Fibroblast of lung (primary cell): Measurements from ENCODE around the gene GRHPR.

Experiments used
- CTCF ChIP-seq, 2 donors: IDR thresholded peaks in 1 of 2; conservative IDR thresholded peaks in 1 of 2; 1 replicate in 1 of 2; 2 replicates in 1 of 2; pipeline ENCODE4 v1.5.1; 2011 to 2012; ENCODE audit warnings: low read length in 2 of 2, control low read depth in 1 of 2, inconsistent platforms in 1 of 2, low read depth in 1 of 2, mild to moderate bottlenecking in 1 of 2
- EZH2 ChIP-seq: IDR thresholded peaks from 2 replicates; pipeline ENCODE4 v1.5.1; 2012; ENCODE audit warnings: low read length, control low read depth, mild to moderate bottlenecking; ENCODE audit errors: missing control alignments

GRCh38 chr9:37382161-37382981 is 40.1 kb upstream of the GRHPR start:
- TF ChIP-seq CTCF (conservative IDR thresholded peaks at IDR 0.05 in 1 of 2, IDR thresholded peaks at IDR 0.05 in 1 of 2; ENCODE audit: low read depth in 1 of 2, low read length in 2 of 2) (no peak), EZH2 (no peak)
